Testis (tissue), 3 donors: ENCODE measurements around the gene KDM1A. TPM values are rescaled to one million over a fixed set of nuclear protein-coding genes. Genes with fewer than 3 reads are reported as not detected.

Experiments
- DNase-seq: peaks from one replicate; pipeline ENCODE4 v3.0.0-alpha.2; 2019
- H3K27ac ChIP-seq, 2 donors: fragments of 200-600 bp; sonication (generic); one replicate each; pipeline ENCODE4 v1.5.1; 2019
- H3K27me3 ChIP-seq: fragments of 200-600 bp; sonication (generic); one replicate; pipeline ENCODE4 v1.5.1; 2019
- H3K36me3 ChIP-seq: fragments of 200-600 bp; sonication (generic); one replicate; pipeline ENCODE4 v1.5.1; 2017; ENCODE audit warnings: low read depth; ENCODE audit errors: missing control alignments
- H3K4me1 ChIP-seq: fragments of 200-600 bp; sonication (generic); one replicate; pipeline ENCODE4 v1.5.1; 2019
- H3K4me3 ChIP-seq, 2 donors: fragments of 200-600 bp; sonication (generic); one replicate each; pipeline ENCODE4 v1.5.1; 2017 to 2019
- H3K9me3 ChIP-seq: fragments of 200-600 bp; sonication (generic); one replicate; pipeline ENCODE4 v1.5.1; 2017
- POLR2A ChIP-seq: fragments of 450-650 bp; IDR thresholded peaks from one replicate; pipeline ENCODE4 v1.6.1; 2017; ENCODE audit warnings: antibody characterized with exemption, mild to moderate bottlenecking, moderate library complexity
- WGBS, 2 donors: methylation state at CpG; one replicate each; pipeline ENCODE4 v1.1.5; 2018; 5-methylcytosine and 5-hydroxymethylcytosine counted together
- intact Hi-C: fragments of 100-400 bp; cut with DNase I; formaldehyde crosslinking; loops from one replicate; pipeline ENCODE4 v1.15.1; 2023; ENCODE audit warnings: low total_unique reads
- polyA plus RNA-seq: library from polyadenylated mRNA; stranded (reverse); fragments of 350-450 nt; fragmentation: Illumina TruSeq; extraction: RNeasy Lipid Tissue Mini Kit (QIAGEN cat#74804); gene quantifications from one replicate; pipeline ENCODE4 v1.2.3, GENCODE V29; 2014; ENCODE audit warnings: low read depth, low replicate concordance; ENCODE audit not compliant: insufficient read depth
- total RNA-seq, 2 donors: library from RNA; depleted of rRNA; stranded (reverse); fragments of >200 nt; gene quantifications; one replicate each; pipeline ENCODE4 v1.2.3, GENCODE V29; 2016
- TF ChIP-seq, protein P1 (sequence below), 3 experiments: fragments of 450-650 bp in 2 of 3; fragments of 200-600 bp in 1 of 3; sonication (generic) in 1 of 3; IDR thresholded peaks; one replicate each; pipeline ENCODE4 v1.5.1; 2016 to 2019; ENCODE audit warnings: antibody characterized with exemption in 3 of 3, mild to moderate bottlenecking in 2 of 3, moderate library complexity in 1 of 3

KDM1A gene
- total and polyA plus RNA-seq, 3 donors from 2014 or later = 131 to 238 (median 157) TPM

DNA sequence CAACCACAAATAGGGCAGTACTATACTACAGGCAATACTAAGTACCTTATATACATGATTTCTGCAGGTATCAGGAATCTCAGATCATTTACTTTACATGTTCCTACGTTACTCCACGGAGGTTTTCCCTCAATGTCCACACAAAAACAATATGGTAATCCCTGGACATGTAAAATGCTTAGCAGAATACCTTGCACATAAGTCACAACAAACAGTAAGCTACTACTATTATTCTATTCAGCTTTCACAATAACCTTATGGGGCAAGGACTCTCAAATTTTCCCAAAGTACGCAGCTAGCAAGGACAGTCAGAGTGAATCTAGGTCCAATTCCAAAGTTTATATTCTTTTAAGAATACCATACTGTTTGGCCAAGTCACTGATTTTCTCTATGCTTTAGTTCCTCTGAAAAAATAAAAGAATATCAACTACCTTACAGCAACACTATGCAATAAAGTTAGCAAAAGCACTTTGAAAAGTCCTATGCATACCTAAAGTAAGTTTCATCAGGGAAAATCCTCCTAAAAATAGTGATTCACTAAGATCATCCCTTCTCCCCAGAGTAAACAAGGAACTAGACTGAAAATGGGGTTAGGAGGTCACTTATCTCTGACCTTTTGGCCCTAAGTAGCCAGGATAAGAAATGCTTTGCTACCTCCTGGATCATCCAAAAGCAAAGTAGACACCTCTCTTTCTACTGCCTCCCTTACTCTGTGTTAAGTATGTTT lies 82.0 kb downstream of the KDM1A start:
- no peaks in the 10 kb centered on the region for H3K9me3 ChIP-seq
- intact Hi-C loops = no loop called here
- no peak overlapping the region for H3K27ac ChIP-seq
- DNase-seq = no peak
- no peaks in the 10 kb centered on the region for H3K27me3 ChIP-seq
- TF ChIP-seq, protein P1, sequence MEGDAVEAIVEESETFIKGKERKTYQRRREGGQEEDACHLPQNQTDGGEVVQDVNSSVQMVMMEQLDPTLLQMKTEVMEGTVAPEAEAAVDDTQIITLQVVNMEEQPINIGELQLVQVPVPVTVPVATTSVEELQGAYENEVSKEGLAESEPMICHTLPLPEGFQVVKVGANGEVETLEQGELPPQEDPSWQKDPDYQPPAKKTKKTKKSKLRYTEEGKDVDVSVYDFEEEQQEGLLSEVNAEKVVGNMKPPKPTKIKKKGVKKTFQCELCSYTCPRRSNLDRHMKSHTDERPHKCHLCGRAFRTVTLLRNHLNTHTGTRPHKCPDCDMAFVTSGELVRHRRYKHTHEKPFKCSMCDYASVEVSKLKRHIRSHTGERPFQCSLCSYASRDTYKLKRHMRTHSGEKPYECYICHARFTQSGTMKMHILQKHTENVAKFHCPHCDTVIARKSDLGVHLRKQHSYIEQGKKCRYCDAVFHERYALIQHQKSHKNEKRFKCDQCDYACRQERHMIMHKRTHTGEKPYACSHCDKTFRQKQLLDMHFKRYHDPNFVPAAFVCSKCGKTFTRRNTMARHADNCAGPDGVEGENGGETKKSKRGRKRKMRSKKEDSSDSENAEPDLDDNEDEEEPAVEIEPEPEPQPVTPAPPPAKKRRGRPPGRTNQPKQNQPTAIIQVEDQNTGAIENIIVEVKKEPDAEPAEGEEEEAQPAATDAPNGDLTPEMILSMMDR (IDR thresholded peaks at IDR 0.05) = no peak
- TF ChIP-seq POLR2A = no peak
- peaks cover 20% of the 10 kb centered on the region for H3K4me1 ChIP-seq
- WGBS, 2 donors = 81 to 90% methylated on average over 3 of the region's 3 CpGs
- no peaks in the 10 kb centered on the region for H3K36me3 ChIP-seq
- H3K4me3 ChIP-seq = no peak overlapping the region

DNA sequence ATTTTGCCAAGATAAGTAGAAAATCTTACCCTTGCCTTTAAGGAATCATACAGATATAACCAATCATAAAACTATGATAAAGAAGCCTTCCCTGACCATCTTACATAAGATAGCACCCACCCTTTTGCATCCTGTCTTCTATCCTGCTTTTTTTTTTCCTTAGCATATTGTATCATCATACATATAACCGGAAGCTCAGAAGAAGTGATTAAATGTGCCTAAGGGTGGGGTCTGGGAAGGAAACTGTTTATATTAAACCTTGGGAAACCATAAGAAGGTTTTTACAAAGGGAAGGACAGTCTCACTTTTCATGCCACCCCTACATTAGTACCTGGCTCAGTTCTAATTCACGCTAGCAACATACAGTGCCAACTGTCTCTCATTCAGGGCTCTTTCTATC lies 82.6 kb downstream of the KDM1A start:
- intact Hi-C loops = no loop called here
- Histone ChIP-seq H3K9me3 (no peaks in the 10 kb centered on the region), H3K4me3 (no peak overlapping the region), H3K27me3 (no peaks in the 10 kb centered on the region), H3K27ac (no peak overlapping the region), H3K4me1 (peaks cover 20% of the 10 kb centered on the region), H3K36me3 (no peaks in the 10 kb centered on the region)
- no peak for DNase-seq
- WGBS, 2 donors = 75 to 92% methylated on average over 2 of the region's 2 CpGs
- TF ChIP-seq, protein P1 (IDR thresholded peaks at IDR 0.05) = no peak
- no peak for TF ChIP-seq POLR2A

DNA sequence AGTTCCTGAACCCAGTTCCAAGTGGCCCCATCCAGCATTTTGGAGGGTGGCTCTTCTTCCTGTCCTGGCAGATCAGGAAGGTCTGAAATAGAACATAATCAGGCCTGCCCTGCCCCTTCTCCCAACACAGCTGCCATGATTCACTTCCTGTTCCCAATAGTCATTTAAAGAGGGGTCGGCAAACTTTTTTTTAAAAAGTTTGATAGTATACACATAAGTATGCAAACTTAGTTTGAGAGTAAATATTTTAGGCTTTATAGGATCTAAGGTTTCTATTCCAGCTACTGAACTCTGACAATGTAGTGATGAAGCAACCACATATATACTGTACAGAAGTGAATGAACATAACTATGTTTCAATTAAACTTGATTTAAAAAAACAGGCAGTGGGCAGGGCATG lies 83.0 kb downstream of the KDM1A start:
- intact Hi-C loops = no loop called here
- TF ChIP-seq POLR2A = no peak
- TF ChIP-seq, protein P1 (IDR thresholded peaks at IDR 0.05) = no peak
- no peak for DNase-seq
- WGBS, 2 donors = 59 to 65% methylated on average over 1 of the region's 1 CpG
- Histone ChIP-seq H3K36me3 (no peaks in the 10 kb centered on the region), H3K4me1 (peaks cover 20% of the 10 kb centered on the region), H3K9me3 (no peaks in the 10 kb centered on the region), H3K27ac (no peak overlapping the region), H3K4me3 (no peak overlapping the region), H3K27me3 (no peaks in the 10 kb centered on the region)

GRCh38 chr1:23103001-23103889 lies 84.0 kb downstream of the KDM1A start:
- peaks cover 20% of the 10 kb centered on the region for H3K4me1 ChIP-seq
- peak overlapping the region in 1 of 2 donors; percentile 38 for H3K27ac ChIP-seq
- no peaks in the 10 kb centered on the region for H3K36me3 ChIP-seq
- no peak for DNase-seq
- intact Hi-C loops = no loop called here
- H3K9me3 ChIP-seq = no peaks in the 10 kb centered on the region
- no peaks in the 10 kb centered on the region for H3K27me3 ChIP-seq
- H3K4me3 ChIP-seq = no peak overlapping the region
- TF ChIP-seq POLR2A = no peak
- TF ChIP-seq, protein P1 (IDR thresholded peaks at IDR 0.05) = no peak
- 70% methylated on average over 10 of the region's 10 CpGs for whole genome bisulfite sequencing, 2 donors
